Stomach smooth muscle (tissue), 2 donors: Measurements from ENCODE around the gene GABRR1.

Experiments
- H3K27ac ChIP-seq: one replicate; pipeline ENCODE4 v1.7.0; 2013; ENCODE audit warnings: mild to moderate bottlenecking, low read length, inconsistent platforms
- H3K27me3 ChIP-seq, 2 donors: one replicate each; pipeline ENCODE4 v1.7.0; 2013; ENCODE audit warnings: low read length in 2 of 2; ENCODE audit not compliant: insufficient read depth in 2 of 2, control insufficient read depth in 1 of 2
- H3K36me3 ChIP-seq, 2 donors: one replicate each; pipeline ENCODE4 v1.7.0; 2013; ENCODE audit warnings: low read length in 2 of 2; ENCODE audit not compliant: control insufficient read depth in 2 of 2, insufficient read depth in 2 of 2
- H3K4me1 ChIP-seq: one replicate; pipeline ENCODE4 v1.7.0; 2013; ENCODE audit warnings: low read length; ENCODE audit not compliant: control insufficient read depth, insufficient read depth
- H3K4me3 ChIP-seq, 2 donors: one replicate each; pipeline ENCODE4 v1.7.0; 2013; ENCODE audit warnings: low read length in 2 of 2
- H3K9ac ChIP-seq, 2 donors: one replicate each; pipeline ENCODE4 v1.7.0; 2013; ENCODE audit warnings: low read length in 2 of 2, mild to moderate bottlenecking in 1 of 2
- H3K9me3 ChIP-seq, 2 donors: one replicate each; pipeline ENCODE4 v1.7.0; 2013; ENCODE audit warnings: low read length in 2 of 2; ENCODE audit not compliant: control insufficient read depth in 2 of 2
- donor health status: healthy.
- donor health status: Pancreatic carcinoma.

The GABRR1 gene

GRCh38 chr6:89197141-89197540, 20.0 kb downstream of the GABRR1 start:
- H3K27ac ChIP-seq = no peak overlapping the region
- H3K9ac ChIP-seq = no peak overlapping the region
- H3K9me3 ChIP-seq = peaks cover 0 to 6% of the 10 kb centered on the region in 2 donors
- H3K4me3 ChIP-seq = no peak overlapping the region
- H3K4me1 ChIP-seq = no peaks in the 10 kb centered on the region
- no peaks in the 10 kb centered on the region for H3K36me3 ChIP-seq
- H3K27me3 ChIP-seq = no peaks in the 10 kb centered on the region

GRCh38 chr6:89194559-89194958, 22.6 kb downstream of the GABRR1 start:
- no peak overlapping the region for H3K4me3 ChIP-seq
- no peak overlapping the region for H3K27ac ChIP-seq
- H3K36me3 ChIP-seq = no peaks in the 10 kb centered on the region
- no peak overlapping the region for H3K9ac ChIP-seq
- no peaks in the 10 kb centered on the region for H3K4me1 ChIP-seq
- H3K9me3 ChIP-seq = peaks cover 0 to 6% of the 10 kb centered on the region in 2 donors
- no peaks in the 10 kb centered on the region for H3K27me3 ChIP-seq

- no peaks in the 10 kb centered on the region for H3K36me3 ChIP-seq
- no peaks in the 10 kb centered on the region for H3K4me1 ChIP-seq
- H3K27me3 ChIP-seq = no peaks in the 10 kb centered on the region
- H3K9ac ChIP-seq = no peak overlapping the region
- H3K9me3 ChIP-seq = peaks cover 0 to 6% of the 10 kb centered on the region in 2 donors
- no peak overlapping the region for H3K4me3 ChIP-seq
- no peak overlapping the region for H3K27ac ChIP-seq
Observed at GRCh38 chr6:89190741-89191140, 26.4 kb downstream of the GABRR1 start.

GRCh38 chr6:89187504-89187903, 29.7 kb downstream of the GABRR1 start:
- no peaks in the 10 kb centered on the region for H3K36me3 ChIP-seq
- H3K4me1 ChIP-seq = no peaks in the 10 kb centered on the region
- no peak overlapping the region for H3K4me3 ChIP-seq
- H3K27me3 ChIP-seq = no peaks in the 10 kb centered on the region
- H3K9me3 ChIP-seq = no peaks in the 10 kb centered on the region
- no peak overlapping the region for H3K27ac ChIP-seq
- no peak overlapping the region for H3K9ac ChIP-seq

GRCh38 chr6:89186762-89187161, 30.4 kb downstream of the GABRR1 start:
- no peak overlapping the region for H3K4me3 ChIP-seq
- H3K27ac ChIP-seq = no peak overlapping the region
- no peaks in the 10 kb centered on the region for H3K4me1 ChIP-seq
- H3K9me3 ChIP-seq = no peaks in the 10 kb centered on the region
- H3K27me3 ChIP-seq = no peaks in the 10 kb centered on the region
- H3K9ac ChIP-seq = no peak overlapping the region
- no peaks in the 10 kb centered on the region for H3K36me3 ChIP-seq

- no peak overlapping the region for H3K4me3 ChIP-seq
- H3K27ac ChIP-seq = no peak overlapping the region
Observed at GRCh38 chr6:89184344-89184743, 32.8 kb downstream of the GABRR1 start.

GRCh38 chr6:89183294-89183693, 33.9 kb downstream of the GABRR1 start:
- H3K4me1 ChIP-seq = no peaks in the 10 kb centered on the region
- no peak overlapping the region for H3K27ac ChIP-seq
- H3K27me3 ChIP-seq = no peaks in the 10 kb centered on the region
- no peak overlapping the region for H3K9ac ChIP-seq
- no peaks in the 10 kb centered on the region for H3K9me3 ChIP-seq
- H3K4me3 ChIP-seq = no peak overlapping the region
- H3K36me3 ChIP-seq = no peaks in the 10 kb centered on the region

More at GRCh38 chr6:89184344-89184743, 32.8 kb downstream of the GABRR1 start:
- Histone ChIP-seq H3K4me1 (no peaks in the 10 kb centered on the region), H3K9ac (no peak overlapping the region), H3K36me3 (no peaks in the 10 kb centered on the region), H3K9me3 (no peaks in the 10 kb centered on the region), H3K27me3 (no peaks in the 10 kb centered on the region)

- no peak overlapping the region for H3K9ac ChIP-seq
- no peak overlapping the region for H3K4me3 ChIP-seq
- no peaks in the 10 kb centered on the region for H3K4me1 ChIP-seq
- no peaks in the 10 kb centered on the region for H3K9me3 ChIP-seq
- no peaks in the 10 kb centered on the region for H3K36me3 ChIP-seq
- H3K27me3 ChIP-seq = no peaks in the 10 kb centered on the region
- H3K27ac ChIP-seq = no peak overlapping the region
Observed at GRCh38 chr6:89180971-89181370, 36.2 kb downstream of the GABRR1 start.

- H3K27ac ChIP-seq = no peak overlapping the region
- no peaks in the 10 kb centered on the region for H3K36me3 ChIP-seq
- H3K4me1 ChIP-seq = no peaks in the 10 kb centered on the region
- no peak overlapping the region for H3K4me3 ChIP-seq
- no peaks in the 10 kb centered on the region for H3K9me3 ChIP-seq
- no peak overlapping the region for H3K9ac ChIP-seq
- H3K27me3 ChIP-seq = no peaks in the 10 kb centered on the region
Observed at GRCh38 chr6:89180112-89180511, 37.0 kb downstream of the GABRR1 start.

- H3K9me3 ChIP-seq = no peaks in the 10 kb centered on the region
- H3K4me1 ChIP-seq = no peaks in the 10 kb centered on the region
- no peak overlapping the region for H3K4me3 ChIP-seq
- H3K27me3 ChIP-seq = no peaks in the 10 kb centered on the region
- no peak overlapping the region for H3K27ac ChIP-seq
- no peaks in the 10 kb centered on the region for H3K36me3 ChIP-seq
- no peak overlapping the region for H3K9ac ChIP-seq
Observed at GRCh38 chr6:89173634-89174033, 43.5 kb downstream of the GABRR1 start.

GRCh38 chr6:89172131-89172530, 45.0 kb downstream of the GABRR1 start:
- Histone ChIP-seq H3K9me3 (no peaks in the 10 kb centered on the region), H3K27ac (no peak overlapping the region), H3K27me3 (no peaks in the 10 kb centered on the region), H3K4me1 (no peaks in the 10 kb centered on the region), H3K9ac (no peak overlapping the region), H3K36me3 (no peaks in the 10 kb centered on the region), H3K4me3 (no peak overlapping the region)
